ENCODE measurements around the gene CHRNA10. TPM values are rescaled to one million over a fixed set of nuclear protein-coding genes. Genes with fewer than 3 reads are reported as not detected.

Gene CHRNA10
- polyA plus RNA-seq, 1 of the 3 experiments (the other 2 are of a cell fraction) = 1.1 TPM

- TF ChIP-seq ZBTB33 (IDR thresholded peaks at IDR 0.05; ENCODE audit: borderline replicate concordance, low read depth) = no peak
- TF ChIP-seq PBX3 (IDR thresholded peaks at IDR 0.05) = no peak
- no peak for TF ChIP-seq FOXM1 (IDR thresholded peaks at IDR 0.05; ENCODE audit: low read depth)
Measured at GRCh38 chr11:3639841-3640240, 31.3 kb downstream of the CHRNA10 start (continued).

- Histone ChIP-seq H3K27ac (ENCODE audit: low read depth in 2 of 2, low read length in 1 of 2) (no peak overlapping the region), H3K79me2 (ENCODE audit: insufficient read depth) (no peaks in the 10 kb centered on the region), H3K27me3 (ENCODE audit: insufficient read depth) (no peaks in the 10 kb centered on the region), H4K20me1 (ENCODE audit: insufficient read depth) (no peaks in the 10 kb centered on the region), H3K9me2 (no peaks in the 10 kb centered on the region), H3K4me3 (ENCODE audit: low read depth in 2 of 2, low read length in 1 of 2) (no peak overlapping the region), H3K4me1 (ENCODE audit: control insufficient read depth in 1 of 2, insufficient read depth in 2 of 2, low read depth in 1 of 2, low read length in 1 of 2) (peaks cover 0 to 8% of the 10 kb centered on the region in 2 experiments; a peak in 1 of 4 replicates), H3K4me2 (no peak overlapping the region), H3F3A (replicated peaks; ENCODE audit: insufficient read depth) (no peaks in the 10 kb centered on the region), H2AFZ (ENCODE audit: low read depth) (no peak overlapping the region), H3K9ac (no peak overlapping the region), H3K36me3 (replicated peaks in 1 of 2; ENCODE audit: control insufficient read depth in 1 of 2, insufficient read depth in 2 of 2, low read length in 1 of 2) (no peaks in the 10 kb centered on the region), H3K9me3 (no peaks in the 10 kb centered on the region)
- POLR2A ChIA-PET = no interaction called here
- DNase-seq = no peak
- WGBS (ENCODE audit: low lambda C conversion rate) = 65% methylated on average over 5 of the region's 5 CpGs
- CTCF ChIA-PET = no interaction called here
- TF ChIP-seq NFIC (IDR thresholded peaks at IDR 0.05; ENCODE audit: borderline replicate concordance) (no peak), TAF1 (IDR thresholded peaks at IDR 0.05; ENCODE audit: borderline replicate concordance, low read depth, low read length) (no peak), MAX (IDR thresholded peaks at IDR 0.05; ENCODE audit: low read depth) (no peak)
Measured at GRCh38 chr11:3638513-3638912, 32.7 kb downstream of the CHRNA10 start.

GRCh38 chr11:3637201-3637600 is 34.0 kb downstream of the CHRNA10 start:
- Histone ChIP-seq H3K9ac (no peak overlapping the region), H4K20me1 (ENCODE audit: insufficient read depth) (no peaks in the 10 kb centered on the region), H3K79me2 (ENCODE audit: insufficient read depth) (no peaks in the 10 kb centered on the region), H3K27ac (ENCODE audit: low read depth in 2 of 2, low read length in 1 of 2) (no peak overlapping the region), H3K4me1 (ENCODE audit: control insufficient read depth in 1 of 2, insufficient read depth in 2 of 2, low read depth in 1 of 2, low read length in 1 of 2) (peaks cover 0 to 3% of the 10 kb centered on the region in 2 experiments; a peak in 1 of 4 replicates), H3K36me3 (replicated peaks in 1 of 2; ENCODE audit: control insufficient read depth in 1 of 2, insufficient read depth in 2 of 2, low read length in 1 of 2) (no peaks in the 10 kb centered on the region), H3K9me2 (no peaks in the 10 kb centered on the region), H3K27me3 (ENCODE audit: insufficient read depth) (no peaks in the 10 kb centered on the region), H3K4me2 (no peak overlapping the region), H2AFZ (ENCODE audit: low read depth) (no peak overlapping the region), H3K4me3 (ENCODE audit: low read depth in 2 of 2, low read length in 1 of 2) (no peak overlapping the region), H3F3A (replicated peaks; ENCODE audit: insufficient read depth) (no peaks in the 10 kb centered on the region), H3K9me3 (no peaks in the 10 kb centered on the region)
- CTCF ChIA-PET = no interaction called here
- TF ChIP-seq YY1 (IDR thresholded peaks at IDR 0.05; ENCODE audit: low read depth) (no peak), PBX3 (IDR thresholded peaks at IDR 0.05) (no peak), SMC3 (IDR thresholded peaks at IDR 0.05; ENCODE audit: low read depth, low read length) (no peak), TAF1 (IDR thresholded peaks at IDR 0.05; ENCODE audit: borderline replicate concordance, low read depth, low read length) (no peak), REST (IDR thresholded peaks at IDR 0.05; ENCODE audit: low read depth, low read length) (no peak), SIN3A (IDR thresholded peaks at IDR 0.05; ENCODE audit: borderline replicate concordance, low read depth, low read length) (no peak), RCOR1 (IDR thresholded peaks at IDR 0.05; ENCODE audit: low read length) (no peak)
- WGBS (ENCODE audit: low lambda C conversion rate) = 54% methylated on average over 12 of the region's 13 CpGs
- no peak for DNase-seq
- POLR2A ChIA-PET = no interaction called here

Measured in SK-N-SH (cell line).